SK-N-SH (cell line): ENCODE measurements around the gene LRRN4CL.

Source experiments
- JUND ChIP-seq: IDR thresholded peaks from 2 replicates; pipeline ENCODE4 v1.4.0; 2012
- POLR2AphosphoS5 ChIP-seq: IDR thresholded peaks from 2 replicates; pipeline ENCODE4 v1.6.1; 2012; ENCODE audit warnings: low read depth, low read length
- RCOR1 ChIP-seq: fragments of 150-350 bp; IDR thresholded peaks from 2 replicates; pipeline ENCODE4 v1.6.1; 2017; ENCODE audit warnings: antibody characterized with exemption, low read length
- REST ChIP-seq: IDR thresholded peaks from 2 replicates; pipeline ENCODE4 v1.6.1; 2012; ENCODE audit warnings: mild to moderate bottlenecking, low read depth, low read length, moderate library complexity
- TAF1 ChIP-seq: IDR thresholded peaks from 2 replicates; pipeline ENCODE4 v1.6.1; 2012; ENCODE audit warnings: low read depth, mild to moderate bottlenecking, low read length, moderate library complexity, borderline replicate concordance
- USF2 ChIP-seq: fragments of 150-350 bp; IDR thresholded peaks from 2 replicates; pipeline ENCODE4 v1.6.1; 2017; ENCODE audit warnings: antibody characterized with exemption, low read length, low read depth, borderline replicate concordance

- TF ChIP-seq USF2: no peak
- TF ChIP-seq RCOR1: no peak
- TF ChIP-seq REST: no peak
- TF ChIP-seq JUND: no peak
- TF ChIP-seq TAF1: no peak
- TF ChIP-seq POLR2AphosphoS5: no peak
Measured at GRCh38 chr11:62712861-62713260, 23.5 kb upstream of the LRRN4CL start.
